A549 (cell line): Measurements from ENCODE around the gene SMG6. TPM values are rescaled to one million over a fixed set of nuclear protein-coding genes. Genes with fewer than 3 reads are reported as not detected.
A peak's percentile ranks its signal among the peaks of the same experiment; 100 is the strongest.

Source experiments
- ATAC-seq, 2 experiments: fragments of 200-7000 bp in 1 of 2; fragments of >200 bp in 1 of 2; cut with Nextera tagmentation in 1 of 2; cut with Tn5 transposase in 1 of 2; 3 replicates each; pipeline versions ENCODE4 v1.8.0 to v1.9.1; 2018 to 2020; ENCODE audit warnings: mild to moderate bottlenecking in 1 of 2, moderate library complexity in 1 of 2
- CTCF ChIA-PET: fragments of 300-600 bp; sonication (Branson Sonifier 250); formaldehyde crosslinking; extraction: SDS; loops from one replicate; lab custom pipeline; 2021; ENCODE audit warnings: antibody characterized with exemption, inconsistent platforms; lab: Yijun Ruan, JAX
- POLR2A ChIA-PET: fragments of 350-600 bp; formaldehyde crosslinking; extraction: SDS; loops from one replicate; lab custom pipeline; 2021; ENCODE audit warnings: antibody characterized with exemption, inconsistent platforms; lab: Yijun Ruan, JAX
- DNase-seq, 2 experiments: peaks; one replicate each; pipeline versions ENCODE4 v3.0.0 to v3.0.0-alpha.2; 2011 to 2016; ENCODE audit warnings: low read depth in 1 of 2, low spot score in 1 of 2
- FAIRE-seq: peaks from 2 replicates; lab custom pipeline; 2011; peaks lifted over from hg19 to GRCh38; lab: Jason Lieb, UNC
- H3K27ac ChIP-seq, 2 experiments: fragments of >200 bp; sonication (Bioruptor Twin); formaldehyde crosslinking; 3 replicates each; pipeline ENCODE4 v1.5.1; 2016 to 2017
- H3K4me1 ChIP-seq: fragments of >200 bp; sonication (Bioruptor Twin); formaldehyde crosslinking; 3 replicates; pipeline ENCODE4 v1.6.1; 2016
- H3K4me2 ChIP-seq: fragments of >200 bp; sonication (Bioruptor Twin); formaldehyde crosslinking; 3 replicates; pipeline ENCODE4 v1.6.1; 2016
- H3K4me3 ChIP-seq: fragments of >200 bp; sonication (Bioruptor Twin); formaldehyde crosslinking; 3 replicates; pipeline ENCODE4 v1.5.1; 2016
- H3K9me3 ChIP-seq: fragments of >200 bp; sonication (Bioruptor Twin); formaldehyde crosslinking; 3 replicates; pipeline ENCODE4 v1.6.1; 2016
- BHLHE40 ChIP-seq: IDR thresholded peaks from 2 replicates; pipeline ENCODE4 v1.6.1; 2012; ENCODE audit warnings: low read depth, low read length, inconsistent platforms
- CBX8 ChIP-seq: fragments of 200-600 bp; sonication (generic); IDR thresholded peaks from 2 replicates; pipeline ENCODE4 v1.6.1; 2016
- CEBPB ChIP-seq, 2 experiments: fragments of >200 bp in 1 of 2; sonication (Bioruptor Twin) in 1 of 2; formaldehyde crosslinking in 1 of 2; IDR thresholded peaks; 2 replicates each; pipeline ENCODE4 v1.6.1; 2012 to 2016
- CHD2 ChIP-seq: fragments of 150-350 bp; IDR thresholded peaks from 2 replicates; pipeline ENCODE4 v1.6.1; 2014; ENCODE audit warnings: low read length; ENCODE audit not compliant: partially characterized antibody
- CHD4 ChIP-seq: fragments of 200-600 bp; sonication (generic); IDR thresholded peaks from 2 replicates; pipeline ENCODE4 v1.6.1; 2016; ENCODE audit warnings: antibody characterized with exemption, mild to moderate bottlenecking, borderline replicate concordance
- EHF ChIP-seq: fragments of 250-450 bp; sonication (Bioruptor Pico); IDR thresholded peaks from 2 replicates; pipeline ENCODE4 v1.5.0; 2020; ENCODE audit warnings: mild to moderate bottlenecking
- EHMT2 ChIP-seq: fragments of 200-600 bp; sonication (generic); IDR thresholded peaks from 2 replicates; pipeline ENCODE4 v1.6.1; 2016; ENCODE audit warnings: antibody characterized with exemption, low read depth, mild to moderate bottlenecking, moderate library complexity
- FOSB ChIP-seq: fragments of 250-450 bp; sonication (Bioruptor Pico); IDR thresholded peaks from 2 replicates; pipeline ENCODE4 v1.5.0; 2020; ENCODE audit warnings: mild to moderate bottlenecking, moderate library complexity
- FOSL2 ChIP-seq, 2 experiments: fragments of 450-650 bp in 1 of 2; fragments of >200 bp in 1 of 2; sonication (Bioruptor Twin) in 1 of 2; formaldehyde crosslinking; IDR thresholded peaks; 2 replicates each; pipeline versions ENCODE4 v1.5.0 to v1.6.1; 2016 to 2020; ENCODE audit warnings: mild to moderate bottlenecking in 1 of 2, moderate library complexity in 1 of 2
- FOXS1 ChIP-seq: fragments of 250-450 bp; sonication (Bioruptor Pico); IDR thresholded peaks from 2 replicates; pipeline ENCODE4 v1.5.0; 2020; ENCODE audit warnings: mild to moderate bottlenecking, moderate library complexity
- GATA3 ChIP-seq: IDR thresholded peaks from 2 replicates; pipeline ENCODE4 v1.6.1; 2012; ENCODE audit warnings: borderline replicate concordance
- HDAC2 ChIP-seq: fragments of 200-600 bp; sonication (generic); IDR thresholded peaks from 2 replicates; pipeline ENCODE4 v1.6.1; 2016
- HES2 ChIP-seq: fragments of >200 bp; sonication (Bioruptor Twin); formaldehyde crosslinking; IDR thresholded peaks from 2 replicates; pipeline ENCODE4 v1.6.1; 2016
- HOXA7 ChIP-seq: fragments of 250-450 bp; sonication (Bioruptor Pico); IDR thresholded peaks from 2 replicates; pipeline ENCODE4 v1.5.0; 2020; ENCODE audit warnings: mild to moderate bottlenecking, moderate library complexity
- HOXB13 ChIP-seq: fragments of 250-450 bp; sonication (Bioruptor Pico); IDR thresholded peaks from 2 replicates; pipeline ENCODE4 v1.5.0; 2020; ENCODE audit warnings: low read depth, mild to moderate bottlenecking, moderate library complexity
- JUN ChIP-seq, 2 experiments: fragments of >200 bp; sonication (Bioruptor Twin); formaldehyde crosslinking; IDR thresholded peaks; 2 replicates in 1 of 2; 3 replicates in 1 of 2; pipeline ENCODE4 v1.6.1; 2016 to 2017
- JUNB ChIP-seq: fragments of >200 bp; sonication (Bioruptor Twin); formaldehyde crosslinking; IDR thresholded peaks from 2 replicates; pipeline ENCODE4 v1.6.1; 2016
- KDM1A ChIP-seq: fragments of 200-600 bp; sonication (generic); IDR thresholded peaks from 2 replicates; pipeline ENCODE4 v1.6.1; 2016; ENCODE audit warnings: low read depth, mild to moderate bottlenecking
- MAX ChIP-seq: IDR thresholded peaks from 2 replicates; pipeline ENCODE4 v1.6.1; 2012
- MAZ ChIP-seq: fragments of 150-350 bp; IDR thresholded peaks from 2 replicates; pipeline ENCODE4 v1.6.1; 2014; ENCODE audit warnings: antibody characterized with exemption, low read depth, low read length, borderline replicate concordance
- MYC ChIP-seq: IDR thresholded peaks from 2 replicates; pipeline ENCODE4 v1.6.1; 2012; ENCODE audit warnings: mild to moderate bottlenecking, inconsistent platforms, low read length, improper control_type of control experiment, borderline replicate concordance
- NFE2L2 ChIP-seq: fragments of 150-350 bp; conservative IDR thresholded peaks from 2 replicates; pipeline ENCODE4 v1.6.1; 2014; ENCODE audit warnings: low read length
- NR3C1 ChIP-seq: fragments of >200 bp; sonication (Bioruptor Twin); formaldehyde crosslinking; IDR thresholded peaks from 3 replicates; pipeline ENCODE4 v1.6.1; 2017
- PHF8 ChIP-seq: fragments of 200-600 bp; sonication (generic); IDR thresholded peaks from 2 replicates; pipeline ENCODE4 v1.6.1; 2016; ENCODE audit warnings: low read depth, mild to moderate bottlenecking, antibody characterized with exemption, moderate library complexity, borderline replicate concordance
- POLR2AphosphoS2 ChIP-seq: conservative IDR thresholded peaks from 2 replicates; pipeline ENCODE4 v1.6.1; 2012; ENCODE audit warnings: low read length, improper control_type of control experiment, inconsistent platforms
- RAD21 ChIP-seq, 2 experiments: fragments of >200 bp in 1 of 2; sonication (Bioruptor Twin) in 1 of 2; formaldehyde crosslinking in 1 of 2; IDR thresholded peaks in 1 of 2; conservative IDR thresholded peaks in 1 of 2; 2 replicates in 1 of 2; 3 replicates in 1 of 2; pipeline ENCODE4 v1.6.1; 2012 to 2018; ENCODE audit warnings: inconsistent platforms in 1 of 2
- RARB ChIP-seq: fragments of 250-450 bp; sonication (Bioruptor Pico); IDR thresholded peaks from 2 replicates; pipeline ENCODE4 v1.8.0; 2021; ENCODE audit warnings: mild to moderate bottlenecking, moderate library complexity
- RFX5 ChIP-seq: fragments of 450-650 bp; IDR thresholded peaks from 2 replicates; pipeline ENCODE4 v1.7.1; 2014; ENCODE audit warnings: antibody characterized with exemption, mild to moderate bottlenecking, moderate library complexity
- ZFP36 ChIP-seq: fragments of 450-650 bp; IDR thresholded peaks from 2 replicates; pipeline ENCODE4 v1.6.1; 2014; ENCODE audit warnings: borderline replicate concordance; ENCODE audit not compliant: partially characterized antibody
- ZSCAN20 ChIP-seq: fragments of 250-450 bp; sonication (Bioruptor Pico); IDR thresholded peaks from 2 replicates; pipeline ENCODE4 v1.8.0; 2022; ENCODE audit warnings: mild to moderate bottlenecking, moderate library complexity
- WGBS: methylation state at CpG from one replicate; pipeline ENCODE4 v1.1.6; 2017; ENCODE audit errors: missing lambda C conversion rate; 5-methylcytosine and 5-hydroxymethylcytosine counted together
- polyA plus RNA-seq, 4 experiments: library from polyadenylated mRNA; depleted of rRNA in 3 of 4; stranded (reverse); fragments of >200 nt; fragmentation: RNase III in 1 of 4; extraction: RNeasy Plus Mini Kit Qiagen cat#74134 plus additional on column Dnase treatment in 1 of 4; gene quantifications; 2 replicates in 3 of 4; 3 replicates in 1 of 4; pipeline ENCODE4 v1.2.3, GENCODE V29; 2011 to 2017
- TF ChIP-seq, protein P1 (sequence below): fragments of 200-600 bp; sonication (generic); IDR thresholded peaks from 2 replicates; pipeline ENCODE4 v1.6.1; 2016; ENCODE audit warnings: antibody characterized with exemption, mild to moderate bottlenecking, moderate library complexity
- TF ChIP-seq, protein P2 (sequence below): fragments of 150-350 bp; IDR thresholded peaks from 2 replicates; pipeline ENCODE4 v1.6.1; 2014; ENCODE audit warnings: low read depth, mild to moderate bottlenecking, low read length
- TF ChIP-seq, protein P3 (sequence below): IDR thresholded peaks from 2 replicates; pipeline ENCODE4 v1.6.1; 2012; ENCODE audit warnings: low read depth, borderline replicate concordance
- TF ChIP-seq, protein P4 (sequence below): IDR thresholded peaks from 2 replicates; pipeline ENCODE4 v1.6.1; 2012

Gene SMG6
- polyA plus RNA-seq, 2 of the 4 experiments (the other 2 are of a cell fraction), result 4.7 to 17.0 TPM

DNA sequence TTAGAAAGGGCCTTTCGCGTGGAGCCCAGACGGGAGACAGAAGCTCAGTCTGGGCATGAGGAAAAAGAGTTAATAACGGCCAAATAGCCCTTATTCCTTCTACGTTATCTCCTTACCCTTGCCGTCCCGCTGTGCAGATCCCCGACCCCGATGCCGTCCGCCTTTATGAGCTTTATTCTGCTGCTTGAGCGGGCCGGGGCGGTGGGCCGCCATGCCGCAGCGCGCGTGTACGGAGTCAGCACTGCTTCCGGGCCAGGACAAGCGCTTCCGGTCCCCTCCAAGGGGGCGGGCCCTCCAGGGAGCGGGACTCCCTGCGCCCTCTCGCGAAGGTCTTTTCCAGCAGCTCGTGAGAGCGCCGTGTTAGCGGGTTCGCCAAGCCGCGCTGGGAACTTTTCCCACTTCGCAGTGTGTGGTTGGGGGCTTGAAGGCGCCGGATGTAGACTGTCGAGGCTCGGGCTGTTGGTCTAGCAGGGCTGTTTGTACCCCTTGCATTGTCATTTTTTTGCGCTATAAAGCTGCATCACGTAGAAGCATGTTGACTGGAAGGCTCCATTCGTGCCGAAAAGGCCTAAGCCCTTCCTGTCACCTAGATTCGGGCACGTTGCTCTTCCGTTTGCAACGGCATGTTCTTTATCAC lies 32.7 kb upstream of the SMG6 start, which contains the start of gene TSR1:
Gene TSR1, minus strand, starts transcription at position 243 of the 637 bp plus-strand sequence. Its CDS starts 30 bp downstream, at position 213.
- peaks cover 20% of the 10 kb centered on the region for H3K4me1 ChIP-seq
- H3K4me3 ChIP-seq, result peak within 1 kb of the TSS; percentile 99
- ChIA-PET CTCF (interaction anchor here (0.6 to 8.1 kb wide), 23 partner anchors 10 to 281 kb away, joined by 3 to 79 read pairs (median 5); partner anchors contain the start of genes HIC1, SMG6 and SRR), POLR2A (interaction anchor here (0.5 to 3.2 kb wide), 23 partner anchors 8 to 645 kb away, joined by 3 to 37 read pairs (median 5); partner anchors contain the start of genes HIC1, SMG6 and SRR)
- WGBS, result 1% methylated on average over 47 of the region's 48 CpGs
- ATAC-seq (peak; percentile 92 to 97), FAIRE-seq (peak; percentile 63), DNase-seq (peak; percentile 94 to 99)
- H3K4me2 ChIP-seq, result peak within 1 kb of the TSS; percentile 100
- H3K27ac ChIP-seq, result peak within 1 kb of the TSS; percentile 94 to 99
- no peaks in the 10 kb centered on the region for H3K9me3 ChIP-seq
- TF ChIP-seq, protein P1, sequence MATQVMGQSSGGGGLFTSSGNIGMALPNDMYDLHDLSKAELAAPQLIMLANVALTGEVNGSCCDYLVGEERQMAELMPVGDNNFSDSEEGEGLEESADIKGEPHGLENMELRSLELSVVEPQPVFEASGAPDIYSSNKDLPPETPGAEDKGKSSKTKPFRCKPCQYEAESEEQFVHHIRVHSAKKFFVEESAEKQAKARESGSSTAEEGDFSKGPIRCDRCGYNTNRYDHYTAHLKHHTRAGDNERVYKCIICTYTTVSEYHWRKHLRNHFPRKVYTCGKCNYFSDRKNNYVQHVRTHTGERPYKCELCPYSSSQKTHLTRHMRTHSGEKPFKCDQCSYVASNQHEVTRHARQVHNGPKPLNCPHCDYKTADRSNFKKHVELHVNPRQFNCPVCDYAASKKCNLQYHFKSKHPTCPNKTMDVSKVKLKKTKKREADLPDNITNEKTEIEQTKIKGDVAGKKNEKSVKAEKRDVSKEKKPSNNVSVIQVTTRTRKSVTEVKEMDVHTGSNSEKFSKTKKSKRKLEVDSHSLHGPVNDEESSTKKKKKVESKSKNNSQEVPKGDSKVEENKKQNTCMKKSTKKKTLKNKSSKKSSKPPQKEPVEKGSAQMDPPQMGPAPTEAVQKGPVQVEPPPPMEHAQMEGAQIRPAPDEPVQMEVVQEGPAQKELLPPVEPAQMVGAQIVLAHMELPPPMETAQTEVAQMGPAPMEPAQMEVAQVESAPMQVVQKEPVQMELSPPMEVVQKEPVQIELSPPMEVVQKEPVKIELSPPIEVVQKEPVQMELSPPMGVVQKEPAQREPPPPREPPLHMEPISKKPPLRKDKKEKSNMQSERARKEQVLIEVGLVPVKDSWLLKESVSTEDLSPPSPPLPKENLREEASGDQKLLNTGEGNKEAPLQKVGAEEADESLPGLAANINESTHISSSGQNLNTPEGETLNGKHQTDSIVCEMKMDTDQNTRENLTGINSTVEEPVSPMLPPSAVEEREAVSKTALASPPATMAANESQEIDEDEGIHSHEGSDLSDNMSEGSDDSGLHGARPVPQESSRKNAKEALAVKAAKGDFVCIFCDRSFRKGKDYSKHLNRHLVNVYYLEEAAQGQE, result peak; percentile 86
- peak; percentile 99 for TF ChIP-seq MAX
- TF ChIP-seq, protein P2, sequence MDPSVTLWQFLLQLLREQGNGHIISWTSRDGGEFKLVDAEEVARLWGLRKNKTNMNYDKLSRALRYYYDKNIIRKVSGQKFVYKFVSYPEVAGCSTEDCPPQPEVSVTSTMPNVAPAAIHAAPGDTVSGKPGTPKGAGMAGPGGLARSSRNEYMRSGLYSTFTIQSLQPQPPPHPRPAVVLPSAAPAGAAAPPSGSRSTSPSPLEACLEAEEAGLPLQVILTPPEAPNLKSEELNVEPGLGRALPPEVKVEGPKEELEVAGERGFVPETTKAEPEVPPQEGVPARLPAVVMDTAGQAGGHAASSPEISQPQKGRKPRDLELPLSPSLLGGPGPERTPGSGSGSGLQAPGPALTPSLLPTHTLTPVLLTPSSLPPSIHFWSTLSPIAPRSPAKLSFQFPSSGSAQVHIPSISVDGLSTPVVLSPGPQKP, result no peak
- TF ChIP-seq FOXS1 (CRISPR knock-in tag), result peak; percentile 44; the same call in 1 of the 2 replicates
- TF ChIP-seq, protein P3, sequence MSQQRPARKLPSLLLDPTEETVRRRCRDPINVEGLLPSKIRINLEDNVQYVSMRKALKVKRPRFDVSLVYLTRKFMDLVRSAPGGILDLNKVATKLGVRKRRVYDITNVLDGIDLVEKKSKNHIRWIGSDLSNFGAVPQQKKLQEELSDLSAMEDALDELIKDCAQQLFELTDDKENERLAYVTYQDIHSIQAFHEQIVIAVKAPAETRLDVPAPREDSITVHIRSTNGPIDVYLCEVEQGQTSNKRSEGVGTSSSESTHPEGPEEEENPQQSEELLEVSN, result peak; percentile 97
- no peak for TF ChIP-seq JUNB
- TF ChIP-seq RFX5, result peak; percentile 27; the same call in 1 of the 2 replicates
- no peak for TF ChIP-seq HES2
- no peak for TF ChIP-seq KDM1A
- no peak for TF ChIP-seq NR3C1
- no peak for TF ChIP-seq CHD4
- 0 out of 2 replicates have a peak, but pooled peaks have one; percentile 5 for TF ChIP-seq BHLHE40
- no peak for TF ChIP-seq ZFP36
- peak; percentile 87 for TF ChIP-seq CHD2
- no peak for TF ChIP-seq FOSL2 (IDR thresholded peaks at IDR 0.05)
- TF ChIP-seq FOSL2 (CRISPR knock-in tag; IDR thresholded peaks at IDR 0.05), result no peak
- TF ChIP-seq EHF (CRISPR knock-in tag), result no peak
- TF ChIP-seq PHF8, result peak; percentile 93; the same call in 1 of the 2 replicates
- TF ChIP-seq POLR2AphosphoS2, result no peak
- TF ChIP-seq NFE2L2, result no peak
- TF ChIP-seq, protein P4, sequence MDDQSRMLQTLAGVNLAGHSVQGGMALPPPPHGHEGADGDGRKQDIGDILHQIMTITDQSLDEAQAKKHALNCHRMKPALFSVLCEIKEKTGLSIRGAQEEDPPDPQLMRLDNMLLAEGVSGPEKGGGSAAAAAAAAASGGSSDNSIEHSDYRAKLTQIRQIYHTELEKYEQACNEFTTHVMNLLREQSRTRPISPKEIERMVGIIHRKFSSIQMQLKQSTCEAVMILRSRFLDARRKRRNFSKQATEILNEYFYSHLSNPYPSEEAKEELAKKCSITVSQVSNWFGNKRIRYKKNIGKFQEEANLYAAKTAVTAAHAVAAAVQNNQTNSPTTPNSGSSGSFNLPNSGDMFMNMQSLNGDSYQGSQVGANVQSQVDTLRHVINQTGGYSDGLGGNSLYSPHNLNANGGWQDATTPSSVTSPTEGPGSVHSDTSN, result no peak; the same call in 1 of the 2 replicates
- no peak; the same call in 1 of the 2 replicates for TF ChIP-seq MAZ
- peak in 1 of 2 experiments; percentile 19; a peak in 2 of 5 replicates for TF ChIP-seq RAD21 (conservative IDR thresholded peaks at IDR 0.05 in 1 of 2, IDR thresholded peaks at IDR 0.05 in 1 of 2)
- TF ChIP-seq GATA3, result peak; percentile 10; the same call in 1 of the 2 replicates
- TF ChIP-seq MYC, result peak; percentile 95
- TF ChIP-seq JUN (IDR thresholded peaks at IDR 0.05), result peak; percentile 94 to 95
- TF ChIP-seq HOXB13 (CRISPR knock-in tag), result no peak; the same call in none of the 2 replicates
- no peak for TF ChIP-seq HOXA7 (CRISPR knock-in tag)
- TF ChIP-seq FOSB (CRISPR knock-in tag), result no peak
- no peak for TF ChIP-seq EHMT2
- TF ChIP-seq CEBPB (IDR thresholded peaks at IDR 0.05), result no peak; a peak in 1 of 4 replicates
- TF ChIP-seq HDAC2, result peak; percentile 99
- no peak for TF ChIP-seq CBX8
- no peak for TF ChIP-seq ZSCAN20 (CRISPR knock-in tag)
- TF ChIP-seq RARB (CRISPR knock-in tag), result no peak
